Left cardiac atrium (tissue), 4 donors: ENCODE data around the gene SORCS2. TPM values are rescaled to one million over a fixed set of nuclear protein-coding genes. Genes with fewer than 3 reads are reported as not detected.

ENCODE experiments used
- ATAC-seq, 2 donors: fragments of 200-7000 bp; cut with Tn5 transposase; one replicate each; pipeline ENCODE4 v1.9.1; 2020; ENCODE audit warnings: mild to moderate bottlenecking in 2 of 2, moderate library complexity in 2 of 2
- DNase-seq: peaks from one replicate; pipeline ENCODE4 v3.0.0-alpha.2; 2020
- intact Hi-C, 2 donors: fragments of 100-400 bp; cut with DNase I; formaldehyde crosslinking; loops; one replicate each; pipeline versions ENCODE4 v1.14.1 to v1.15.1; 2022 to 2023
- total RNA-seq, 2 donors: library from RNA; stranded (reverse); fragmentation: NEBNext Ultra II Directional; extraction: Animal tissue kit (Norgen Biotek cat#: 25700); gene quantifications; one replicate each; pipeline ENCODE4 v1.2.1, GENCODE V29; 2021
- donor health status: DM: no; HTN: yes; CAD: no.
- donor health status: DM: no; HTN: yes; CAD: no; lungs with severe emphysema.
- donor health status: DM: yes; HTN: yes; CAD: no.
- donor health status: Dilated cardiomyopathy.

The SORCS2 gene
- total RNA-seq, 2 donors from 2014 or later, result 2.4 to 2.6 TPM

GRCh38 chr4:7466215-7466614, 273.9 kb downstream of the SORCS2 start:
- no peak for DNase-seq
- no peak for ATAC-seq
- intact Hi-C loops, result no loop called here

- ATAC-seq, result no peak
- intact Hi-C loops, result no loop called here
These were observed 274.6 kb downstream of the SORCS2 start for GRCh38 chr4:7466904-7467303.

GRCh38 chr4:7467471-7467870, 275.1 kb downstream of the SORCS2 start:
- DNase-seq (no peak), ATAC-seq (peak in 1 of 2 donors; percentile 10)
- intact Hi-C loops, result no loop called here

More at GRCh38 chr4:7466904-7467303, 274.6 kb downstream of the SORCS2 start:
- no peak for DNase-seq

- ATAC-seq, result no peak
- DNase-seq, result no peak
- intact Hi-C loops, result no loop called here
These were observed 276.7 kb downstream of the SORCS2 start for GRCh38 chr4:7469023-7469422.

- DNase-seq, result no peak
- intact Hi-C loops, result no loop called here
- ATAC-seq, result no peak
These were observed 277.8 kb downstream of the SORCS2 start for GRCh38 chr4:7470111-7470510.

GRCh38 chr4:7470522-7471128, 278.3 kb downstream of the SORCS2 start:
- intact Hi-C loops, result no loop called here
- DNase-seq (no peak), ATAC-seq (no peak)

GRCh38 chr4:7472442-7473013, 280.2 kb downstream of the SORCS2 start:
- intact Hi-C loops, result no loop called here
- no peak for ATAC-seq
- DNase-seq, result no peak

- DNase-seq, result no peak
- no peak for ATAC-seq
- intact Hi-C loops, result no loop called here
These were observed 280.7 kb downstream of the SORCS2 start for GRCh38 chr4:7473081-7473480.

- intact Hi-C loops, result no loop called here
- ATAC-seq (no peak), DNase-seq (no peak)
These were observed 282.0 kb downstream of the SORCS2 start for GRCh38 chr4:7474320-7474719.

- ATAC-seq (no peak), DNase-seq (no peak)
- intact Hi-C loops, result no loop called here
These were observed 282.9 kb downstream of the SORCS2 start for GRCh38 chr4:7475207-7475606.

GRCh38 chr4:7476820-7477219, 284.5 kb downstream of the SORCS2 start:
- intact Hi-C loops, result no loop called here
- DNase-seq (no peak), ATAC-seq (no peak)

- intact Hi-C loops, result no loop called here
These were observed 285.4 kb downstream of the SORCS2 start for GRCh38 chr4:7477695-7478094.

GRCh38 chr4:7478665-7479064, 286.3 kb downstream of the SORCS2 start:
- ATAC-seq (no peak), DNase-seq (no peak)
- intact Hi-C loops, result no loop called here

More at GRCh38 chr4:7477695-7478094, 285.4 kb downstream of the SORCS2 start:
- no peak for DNase-seq
- no peak for ATAC-seq

GRCh38 chr4:7480423-7480822, 288.1 kb downstream of the SORCS2 start:
- intact Hi-C loops, result no loop called here
- no peak for DNase-seq
- ATAC-seq, result no peak

- intact Hi-C loops, result no loop called here
- DNase-seq, result no peak
- ATAC-seq, result no peak
These were observed 288.9 kb downstream of the SORCS2 start for GRCh38 chr4:7481227-7481626.

GRCh38 chr4:7485096-7485495, 292.8 kb downstream of the SORCS2 start:
- no peak for ATAC-seq
- DNase-seq, result no peak
- intact Hi-C loops, result no loop called here

GRCh38 chr4:7486101-7486500, 293.8 kb downstream of the SORCS2 start:
- ATAC-seq, result no peak
- DNase-seq, result no peak
- intact Hi-C loops, result no loop called here

- DNase-seq, result no peak
- intact Hi-C loops, result no loop called here
- no peak for ATAC-seq
These were observed 295.2 kb downstream of the SORCS2 start for GRCh38 chr4:7487502-7487901.

GRCh38 chr4:7487998-7488671, 295.8 kb downstream of the SORCS2 start:
- DNase-seq, result no peak
- ATAC-seq, result no peak
- intact Hi-C loops, result no loop called here

GRCh38 chr4:7491915-7492314, 299.6 kb downstream of the SORCS2 start:
- no peak for DNase-seq
- intact Hi-C loops, result no loop called here
- ATAC-seq, result no peak
